ENCODE data around the gene MRPL46.
"Not testable (repeated sequence)": the region's sequence is repeated elsewhere in the genome, so short reads cannot be mapped to it uniquely, and the experiment has no call there.

MRPL46 gene

DNA sequence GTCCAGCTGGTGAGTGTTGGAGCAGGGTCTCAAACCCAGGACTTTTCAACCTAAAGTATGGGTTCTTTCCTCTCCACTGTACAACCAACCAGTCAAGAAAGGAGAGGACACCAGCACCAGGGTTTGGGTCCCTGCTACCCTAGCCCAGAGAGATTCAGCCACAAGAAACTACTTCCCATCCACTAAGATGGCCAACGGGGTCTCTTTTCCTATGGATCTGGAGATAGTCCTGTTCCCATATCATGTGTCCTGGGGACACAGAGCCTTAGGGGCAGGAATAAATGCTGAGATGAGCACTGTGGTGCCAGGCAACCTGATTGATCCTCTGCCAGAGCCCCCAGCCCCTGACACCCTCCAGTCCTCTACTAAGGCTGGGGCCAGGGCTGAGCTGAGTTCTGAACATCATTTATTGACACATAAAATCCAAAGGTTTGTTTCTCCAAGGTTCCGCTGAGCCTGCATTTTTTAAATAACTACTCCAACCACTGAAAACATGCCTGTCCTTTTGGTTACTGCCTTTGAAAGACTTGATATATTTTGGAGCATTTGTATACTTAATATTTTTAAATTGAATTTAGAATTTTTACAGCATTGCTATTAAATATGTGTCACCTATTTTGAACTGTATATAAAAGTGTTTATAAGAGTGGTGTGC is 26.0 kb downstream of the MRPL46 start:
- no peak for DNase-seq (ENCODE audit: low spot score)

DNA sequence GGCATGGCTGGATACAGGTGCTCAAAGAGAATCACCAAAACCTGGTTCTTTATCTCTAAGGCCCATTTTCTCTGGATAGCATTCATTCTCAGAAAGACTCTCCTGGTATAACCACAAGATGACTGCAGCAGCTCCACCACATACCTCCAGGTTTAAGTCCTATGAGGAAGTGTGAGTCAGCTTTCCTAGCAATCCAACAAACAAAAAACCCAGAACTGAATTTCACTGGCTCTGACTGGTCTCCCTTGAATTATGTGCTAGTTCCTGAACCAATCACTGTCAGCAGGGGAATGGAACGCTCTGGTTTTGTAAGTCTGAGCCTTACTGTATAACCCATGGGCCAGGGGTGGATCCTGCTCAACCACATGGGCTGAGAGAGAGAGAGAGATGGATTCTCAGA is 27.2 kb downstream of the MRPL46 start:
- no peak for DNase-seq (ENCODE audit: low spot score)

DNA sequence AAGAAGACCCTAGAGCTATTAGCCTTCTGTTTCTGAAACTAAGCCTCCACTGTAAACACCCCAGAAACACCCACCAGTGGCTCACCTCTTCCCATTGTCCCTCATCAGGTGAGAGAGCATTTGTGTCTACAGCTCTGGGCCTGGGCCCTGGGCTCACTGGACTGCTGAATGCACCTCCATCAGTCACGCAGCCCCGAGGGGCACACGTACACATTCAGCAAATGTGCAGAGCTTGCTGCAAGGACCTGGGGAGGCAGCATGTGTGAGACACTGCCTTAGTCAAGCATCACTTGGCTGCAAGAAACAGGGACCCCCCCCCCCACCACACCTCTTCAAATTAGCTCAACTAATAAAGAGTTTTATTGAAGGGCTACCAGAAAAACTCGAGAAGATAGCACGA is 29.0 kb downstream of the MRPL46 start:
- no peak for DNase-seq (ENCODE audit: low spot score)

DNA sequence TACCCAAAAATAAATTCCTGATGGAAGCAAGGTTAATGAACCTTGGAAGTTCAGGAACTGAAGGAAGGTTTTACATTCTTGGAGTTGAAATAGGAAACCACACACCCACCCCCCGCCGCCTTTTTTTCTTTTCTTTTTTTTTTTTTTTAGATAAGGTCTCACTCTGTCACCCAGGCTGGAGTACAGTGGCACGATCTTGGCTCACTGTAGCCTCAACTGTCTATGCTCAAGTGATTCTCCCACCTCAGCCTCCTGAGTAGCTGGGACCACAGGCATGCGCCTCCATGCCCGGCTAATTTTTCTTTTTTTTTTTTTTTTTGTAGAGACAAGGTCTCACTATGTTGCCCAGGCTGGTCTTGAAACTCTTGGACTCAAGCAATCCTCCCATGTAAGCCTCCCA is 33.1 kb downstream of the MRPL46 start:
- DNase-seq (ENCODE audit: low spot score) = not testable (repeated sequence)

DNA sequence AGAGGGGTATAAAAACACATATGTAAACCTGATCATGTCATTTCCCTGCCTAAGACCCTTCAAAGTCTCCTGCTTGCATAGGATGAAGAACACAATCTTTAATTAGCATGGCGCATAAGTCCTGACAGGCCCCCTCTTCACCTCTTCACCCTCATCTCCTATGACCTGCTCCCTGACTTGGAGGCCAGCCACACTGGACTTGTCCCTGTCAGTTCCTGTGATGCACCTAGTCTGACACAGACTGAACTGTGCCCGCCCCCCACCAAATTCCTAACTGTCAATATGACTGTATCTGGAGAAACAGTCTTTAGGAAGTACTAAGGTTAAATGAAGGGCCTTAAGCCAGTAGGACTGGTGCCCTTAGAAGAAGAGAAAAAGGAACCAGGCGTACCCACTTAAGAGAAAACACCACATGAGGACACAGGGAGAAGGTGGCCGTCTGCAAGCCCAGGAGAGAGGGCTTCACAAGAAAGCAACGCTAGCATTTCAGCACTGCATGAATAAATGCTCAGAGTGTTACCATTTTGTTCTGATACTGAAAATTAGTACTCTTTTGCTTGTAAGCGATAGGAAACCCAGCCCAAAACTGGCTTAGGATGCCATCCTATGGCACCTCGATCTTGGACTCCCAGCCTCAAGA is 34.0 kb downstream of the MRPL46 start:
- no peak for DNase-seq (ENCODE audit: low spot score)

DNA sequence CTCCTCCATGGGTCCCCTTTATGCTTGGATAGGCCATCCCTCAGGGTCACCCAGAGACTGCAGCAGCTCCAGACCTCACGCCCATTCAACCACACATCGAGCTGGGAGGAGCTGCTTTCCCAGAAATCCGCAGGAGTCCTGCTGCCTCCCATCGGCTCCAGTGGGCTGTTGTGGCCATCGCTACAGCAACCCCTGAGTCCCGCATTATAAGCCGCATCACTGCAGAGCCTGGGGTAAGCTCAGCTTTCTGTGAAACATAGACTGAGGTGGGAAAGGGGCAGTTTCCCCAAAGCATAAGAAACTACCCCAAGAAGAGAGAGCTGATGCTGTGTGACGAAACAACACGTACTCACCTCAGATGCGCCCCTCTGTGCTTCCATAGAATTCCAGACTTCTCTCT is 35.7 kb downstream of the MRPL46 start:
- DNase-seq (ENCODE audit: low spot score) = no peak

DNA sequence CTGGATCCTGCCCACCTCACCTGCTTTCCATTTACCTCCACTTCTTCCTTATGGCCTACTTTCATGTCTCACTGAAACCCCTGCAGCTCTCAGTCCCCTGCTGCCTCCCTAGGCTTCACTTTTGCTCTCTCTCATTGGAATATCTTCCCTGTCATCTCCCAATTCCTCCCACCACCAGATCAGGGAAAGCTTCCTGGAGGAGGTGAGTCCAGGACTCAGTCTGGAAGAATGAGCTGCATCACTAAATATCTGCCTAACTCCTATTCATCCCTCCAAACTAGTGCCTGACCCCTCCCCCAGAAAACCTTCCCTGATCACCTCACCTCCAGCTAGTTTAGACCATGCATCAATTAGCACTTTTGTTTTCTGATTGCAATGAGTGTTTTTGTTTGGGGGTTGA is 37.1 kb downstream of the MRPL46 start:
- DNase-seq (ENCODE audit: low spot score) = no peak

DNA sequence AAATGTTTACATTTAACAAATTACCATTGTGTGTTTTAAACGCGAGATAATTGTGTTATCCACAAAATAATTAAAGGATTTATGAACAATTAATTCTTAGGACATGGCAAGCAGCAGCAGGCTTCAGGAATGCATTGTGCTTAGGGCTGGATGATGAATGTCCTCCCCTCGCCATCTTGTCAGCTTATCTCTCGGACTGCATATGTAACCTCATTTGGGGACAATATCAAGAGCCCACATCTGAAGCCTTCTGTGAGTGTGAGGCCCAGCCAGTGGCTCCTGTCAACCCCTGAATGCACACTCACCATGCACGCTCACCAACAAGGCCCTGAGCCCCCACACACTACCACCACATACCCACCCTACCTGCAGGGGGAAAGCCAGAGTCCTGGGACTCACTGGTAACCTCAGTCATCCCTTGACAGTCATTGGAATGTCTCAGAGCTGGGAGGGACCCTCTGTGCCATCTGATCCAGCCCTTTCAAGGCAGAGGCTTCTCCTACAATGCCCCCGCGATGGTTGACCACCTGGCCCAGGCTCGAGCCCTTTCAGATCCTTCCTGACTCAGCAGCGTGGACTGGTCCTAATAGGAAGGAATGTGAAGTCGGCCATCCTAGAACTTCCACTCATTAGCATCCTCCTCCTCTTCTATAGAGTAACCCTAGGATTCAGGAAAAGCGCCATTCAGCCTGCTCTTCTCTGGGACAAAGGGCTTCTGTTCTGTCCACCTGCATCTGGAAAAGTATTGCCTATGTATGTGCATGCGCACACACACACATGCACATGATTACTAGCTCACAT is 38.2 kb downstream of the MRPL46 start:
- no peak for DNase-seq (ENCODE audit: low spot score)

DNA sequence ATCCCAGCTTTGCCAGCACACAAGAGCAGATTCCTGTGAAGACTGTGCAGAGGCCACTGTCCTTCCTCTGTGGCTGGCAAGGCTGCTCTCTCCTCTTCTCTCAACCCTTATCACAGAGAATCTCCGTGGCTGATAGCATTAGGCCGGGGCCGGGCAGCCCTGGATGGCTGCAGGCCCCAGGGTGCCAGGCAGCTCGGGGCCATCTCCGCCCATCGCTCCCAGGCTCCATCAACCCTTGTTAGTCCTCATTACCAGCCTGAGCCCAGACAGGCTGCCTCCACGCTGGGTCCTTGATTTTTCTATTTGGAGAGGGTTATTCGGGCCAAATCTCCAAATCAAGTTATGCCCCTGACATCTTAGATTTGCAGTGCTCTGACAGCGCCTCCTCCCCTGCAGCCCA is 39.1 kb downstream of the MRPL46 start:
- no peak for DNase-seq (ENCODE audit: low spot score)

DNA sequence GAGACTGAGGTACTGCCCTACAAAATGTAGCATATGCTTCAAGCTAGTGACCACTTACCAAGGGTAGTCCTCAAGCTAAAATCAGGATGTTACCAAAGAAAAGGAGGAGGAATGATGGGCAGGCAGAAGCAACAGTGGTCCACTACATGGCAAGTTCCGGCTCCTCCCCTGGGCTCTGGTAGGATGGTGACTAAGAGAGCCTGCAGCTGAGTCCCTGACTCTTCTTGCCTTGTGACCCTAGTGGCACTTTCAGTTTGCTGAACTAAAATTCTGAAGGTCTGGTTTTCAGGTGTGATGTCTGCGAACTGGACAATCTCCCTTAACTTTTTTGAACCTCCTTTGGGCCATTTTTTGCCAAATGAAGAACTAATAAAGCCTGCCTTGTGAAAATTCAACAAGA is 40.9 kb downstream of the MRPL46 start:
- no peak for DNase-seq (ENCODE audit: low spot score)

DNA sequence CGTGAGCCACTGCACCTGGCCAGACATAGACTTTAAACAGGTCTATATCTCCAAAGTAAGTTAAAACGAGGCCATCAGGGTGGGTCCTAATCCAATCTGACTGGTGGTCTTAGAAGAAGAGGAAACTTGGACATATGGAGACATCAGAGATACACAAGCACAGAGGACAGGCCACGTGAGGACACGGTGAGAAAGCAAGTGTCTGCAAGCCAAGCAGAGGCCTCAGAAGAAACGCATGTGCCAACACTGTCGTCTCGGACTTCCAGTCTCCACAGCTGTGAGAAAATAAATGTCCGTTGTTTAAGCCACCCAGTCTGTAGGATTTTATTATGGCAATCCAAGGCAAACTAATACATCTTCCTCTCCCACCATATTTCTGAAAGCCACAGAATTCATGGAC is 43.9 kb downstream of the MRPL46 start:
- DNase-seq (ENCODE audit: low spot score) = no peak

DNA sequence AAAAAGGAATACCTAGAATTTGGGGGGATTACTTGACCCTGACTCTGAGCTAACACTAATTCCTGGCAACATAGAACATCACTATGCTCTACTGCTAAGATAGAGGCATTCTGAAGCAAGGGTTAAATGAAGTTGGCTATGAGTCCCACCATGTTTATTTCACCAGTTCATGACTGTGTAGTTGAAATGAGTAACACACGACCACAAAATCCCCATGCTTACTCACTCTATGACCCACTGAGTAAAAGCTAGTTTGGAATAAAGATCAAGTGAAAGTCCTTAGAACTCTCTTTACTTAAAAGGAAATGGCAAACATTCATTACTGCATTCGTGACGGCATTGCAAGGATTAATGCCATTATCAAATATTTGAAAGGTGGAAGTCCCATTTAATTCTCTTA is 47.4 kb downstream of the MRPL46 start:
- no peak for DNase-seq (ENCODE audit: low spot score)

Measured in NAMALWA (cell line).